Measurements from ENCODE around the gene MFSD2B.

The MFSD2B gene

GRCh38 chr2:24051833-24052232, 41.9 kb downstream of the MFSD2B start:
- no peak for DNase-seq

DNA sequence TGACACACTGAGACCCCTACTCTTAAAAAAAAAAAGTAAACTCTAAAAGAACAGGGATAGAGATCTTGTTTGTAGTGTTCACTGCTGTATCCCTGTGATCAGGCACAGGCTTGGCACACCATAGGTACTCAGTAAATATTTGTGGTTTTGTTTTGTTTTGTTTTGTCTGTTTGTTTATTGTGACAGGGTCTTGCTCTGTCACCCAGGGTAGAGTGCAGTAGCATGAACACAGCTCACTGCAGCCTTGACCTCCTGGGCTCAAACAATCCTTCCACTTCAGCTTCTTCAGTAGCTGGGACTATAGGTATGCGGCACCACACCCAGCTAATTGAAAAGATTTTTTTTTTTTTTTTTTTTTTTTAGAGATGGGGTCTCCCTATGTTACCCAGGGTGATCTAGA, 43.1 kb downstream of the MFSD2B start:
- DNase-seq: no peak

DNA sequence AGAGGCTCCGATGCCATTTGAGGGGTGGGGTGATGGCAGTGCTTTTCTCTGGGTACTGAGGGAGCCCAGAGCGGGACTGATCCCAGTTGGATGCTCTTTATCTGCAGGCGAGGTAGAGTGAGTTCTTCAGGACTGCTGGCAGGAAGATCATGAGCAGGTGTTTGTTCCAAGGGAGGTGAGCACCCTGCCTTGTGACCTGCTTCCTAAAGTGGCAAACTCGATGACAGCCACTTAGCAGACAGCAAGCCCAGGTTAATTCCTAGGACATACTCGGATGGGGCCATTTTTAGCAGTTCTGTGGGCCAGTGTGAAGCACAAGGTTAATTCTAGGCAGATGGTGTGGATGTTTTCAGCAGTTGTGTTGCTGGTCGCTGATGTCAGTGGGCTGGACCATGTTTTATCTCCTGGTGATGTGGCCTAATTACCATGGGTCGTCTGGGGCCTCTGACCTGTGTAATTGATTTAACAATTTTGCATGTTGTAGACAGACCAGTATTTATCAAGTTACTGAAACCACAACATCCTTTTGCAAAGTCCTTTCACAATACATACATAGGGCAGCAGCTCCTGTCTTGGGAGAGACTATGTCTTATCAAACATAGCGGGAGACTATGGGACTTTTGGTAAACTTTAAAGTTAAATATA, 44.6 kb downstream of the MFSD2B start:
- no peak for DNase-seq

DNA sequence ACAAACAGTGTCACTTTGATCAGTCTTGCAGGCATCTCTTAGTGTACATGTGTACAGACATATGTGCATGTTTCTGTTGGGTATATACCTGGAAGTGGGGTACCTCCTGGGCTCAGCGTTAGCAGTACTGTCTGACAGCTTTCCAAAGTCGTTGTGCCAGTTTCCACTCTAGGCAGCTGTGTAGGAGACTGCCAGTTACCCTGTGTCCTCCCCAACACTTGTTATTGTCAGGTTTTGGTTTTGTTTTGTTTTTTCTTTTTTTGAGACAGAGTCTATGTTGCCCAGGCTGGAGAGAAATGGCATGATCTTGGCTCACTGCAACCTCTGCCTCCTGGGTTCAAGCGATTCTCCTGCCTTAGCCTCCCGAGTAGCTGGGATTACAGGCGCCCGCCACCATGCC, 45.9 kb downstream of the MFSD2B start:
- no peak for DNase-seq

DNA sequence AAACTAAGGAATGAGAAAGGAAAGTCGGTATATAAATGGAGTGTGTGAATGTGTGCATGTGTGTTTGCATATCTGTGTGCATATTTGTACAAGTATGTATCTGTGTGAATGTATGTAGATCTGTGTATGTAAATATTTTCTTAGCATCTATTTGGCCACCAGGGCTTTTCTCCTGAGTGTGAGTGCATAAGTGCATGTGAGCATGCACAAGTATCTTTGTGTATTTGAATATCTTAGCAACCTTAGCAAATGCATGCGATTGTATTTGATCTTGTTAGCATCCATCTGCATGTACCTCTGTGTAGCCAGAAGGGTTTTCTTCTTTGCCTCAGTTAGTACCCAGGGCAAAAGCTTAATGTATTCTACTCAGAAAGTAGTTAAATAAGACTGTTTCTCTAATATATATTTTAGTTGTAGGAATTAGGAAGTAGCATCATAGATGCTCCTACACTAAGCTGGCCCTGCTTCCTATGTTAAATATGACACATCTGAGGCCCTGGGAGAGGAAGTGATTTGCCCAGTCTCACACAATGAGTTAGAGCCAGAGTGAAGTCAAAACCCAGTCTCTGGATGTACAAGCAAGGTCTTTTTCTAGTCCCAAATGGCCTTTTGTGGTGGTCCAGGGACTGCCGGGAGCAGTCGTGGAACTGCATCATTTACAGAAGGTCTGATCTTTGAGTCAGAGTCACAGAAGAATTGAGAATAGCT, 48.8 kb downstream of the MFSD2B start:
- DNase-seq: no peak

DNA sequence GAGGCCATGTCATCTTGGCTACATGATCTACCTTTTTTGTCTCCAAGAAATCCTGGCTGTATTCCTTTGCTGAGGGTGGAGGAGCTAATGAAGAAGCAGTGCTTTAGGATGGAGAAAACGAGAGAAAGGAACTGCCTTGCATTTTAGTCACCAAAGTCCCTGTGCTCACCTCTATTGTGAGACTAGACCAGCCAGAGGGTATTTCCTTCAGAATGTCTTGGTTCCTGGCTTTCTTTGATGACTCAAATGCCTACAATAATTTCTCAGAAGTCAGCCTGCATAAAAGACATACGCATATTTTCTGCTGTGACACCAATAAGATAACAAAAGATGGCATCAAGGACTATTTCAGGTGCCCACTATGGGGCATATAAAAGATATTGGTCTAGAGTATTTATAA, 55.5 kb downstream of the MFSD2B start:
- no peak for DNase-seq

GRCh38 chr2:24072259-24072658, 62.4 kb downstream of the MFSD2B start:
- DNase-seq: no peak

GRCh38 chr2:24073816-24074215, 63.9 kb downstream of the MFSD2B start:
- no peak for DNase-seq

- peak; percentile 12 to 15 for DNase-seq
Measured at GRCh38 chr2:24075259-24075658, 65.4 kb downstream of the MFSD2B start.

Measured in activated T-cell treated with anti-CD3 and anti-CD28 coated beads, Interleukin-2, amount 50 U/mL, for 48 hours (primary cell).